Neural cell (in vitro differentiated cells): ENCODE measurements around the gene RCE1. TPM values are rescaled to one million over a fixed set of nuclear protein-coding genes. Genes with fewer than 3 reads are reported as not detected.

Experiments
- H2AFZ ChIP-seq: fragments of 200-600, 300-800 bp; sonication (generic), shearing (Covaris generic); 2 replicates; pipeline ENCODE4 v1.6.0; 2014; ENCODE audit warnings: low read depth, mild to moderate bottlenecking, antibody characterized with exemption, low read length, moderate library complexity
- H3F3A ChIP-seq: fragments of 200-600 bp; shearing (Covaris generic); 2 replicates; pipeline ENCODE4 v1.6.1; 2016; ENCODE audit warnings: mild to moderate bottlenecking, moderate library complexity, mixed read lengths, antibody characterized with exemption, low read length; ENCODE audit not compliant: insufficient read depth, poor library complexity, severe bottlenecking
- H3K27ac ChIP-seq: fragments of 200-600, 300-800 bp; sonication (generic), shearing (Covaris generic); 2 replicates; pipeline ENCODE4 v1.5.1; 2014; ENCODE audit warnings: mild to moderate bottlenecking, low read length, moderate library complexity
- H3K27me3 ChIP-seq: fragments of 300-800, 200-600 bp; sonication (generic), shearing (Covaris generic); 2 replicates; pipeline ENCODE4 v1.6.0; 2014; ENCODE audit warnings: mild to moderate bottlenecking, low read depth, low read length, moderate library complexity; ENCODE audit not compliant: insufficient read depth
- H3K36me3 ChIP-seq: fragments of 300-800, 200-600 bp; sonication (generic), shearing (Covaris generic); 2 replicates; pipeline ENCODE4 v1.5.1; 2014; ENCODE audit warnings: mild to moderate bottlenecking, antibody characterized with exemption, low read length, moderate library complexity; ENCODE audit not compliant: insufficient read depth
- H3K4me2 ChIP-seq: fragments of 300-800, 200-600 bp; sonication (generic), shearing (Covaris generic); 2 replicates; pipeline ENCODE4 v1.6.0; 2014; ENCODE audit warnings: mild to moderate bottlenecking, low read length
- H3K4me3 ChIP-seq: fragments of 300-800, 200-600 bp; sonication (generic), shearing (Covaris generic); 2 replicates; pipeline ENCODE4 v1.5.1; 2014; ENCODE audit warnings: mild to moderate bottlenecking, low read length, moderate library complexity
- H3K79me2 ChIP-seq: fragments of 200-600 bp; shearing (Covaris generic); replicated peaks from 2 replicates; pipeline ENCODE4 v1.6.0; 2014; ENCODE audit warnings: mild to moderate bottlenecking, low read length, moderate library complexity; ENCODE audit not compliant: insufficient read depth
- H3K9ac ChIP-seq: fragments of 300-800, 200-600 bp; sonication (generic), shearing (Covaris generic); 2 replicates; pipeline ENCODE4 v1.6.1; 2016; ENCODE audit warnings: mild to moderate bottlenecking, low read length, mixed read lengths
- H3K9me2 ChIP-seq: fragments of 200-600 bp; shearing (Covaris generic); 2 replicates; pipeline ENCODE4 v1.6.1; 2016; ENCODE audit warnings: mild to moderate bottlenecking, low read length, mixed read lengths; ENCODE audit not compliant: insufficient read depth
- H3K9me3 ChIP-seq: fragments of 200-600, 300-800 bp; sonication (generic), shearing (Covaris generic); 2 replicates; pipeline ENCODE4 v1.6.1; 2016; ENCODE audit warnings: mild to moderate bottlenecking, mixed run types, low read length, moderate library complexity, mixed read lengths
- H4K20me1 ChIP-seq: fragments of 200-600 bp; shearing (Covaris generic); 2 replicates; pipeline ENCODE4 v1.6.1; 2016; ENCODE audit warnings: mild to moderate bottlenecking, mixed run types; ENCODE audit not compliant: insufficient read depth
- CTCF ChIP-seq: fragments of 450-650 bp; IDR thresholded peaks from 2 replicates; pipeline ENCODE4 v1.5.1; 2014; ENCODE audit warnings: antibody characterized with exemption, mild to moderate bottlenecking, moderate library complexity; ENCODE audit not compliant: poor library complexity, severe bottlenecking
- EP300 ChIP-seq: fragments of 450-650 bp; conservative IDR thresholded peaks from 2 replicates; pipeline ENCODE4 v1.6.1; 2014; ENCODE audit warnings: antibody characterized with exemption, mild to moderate bottlenecking, moderate library complexity; ENCODE audit not compliant: poor library complexity, severe bottlenecking
- EZH2 ChIP-seq: fragments of 200-600, 300-800 bp; shearing (Covaris generic), sonication (generic); IDR thresholded peaks from 2 replicates; pipeline ENCODE4 v1.6.1; 2014; ENCODE audit warnings: antibody characterized with exemption, low read length, borderline replicate concordance, mild to moderate bottlenecking; ENCODE audit not compliant: insufficient read depth, poor library complexity, severe bottlenecking
- MXI1 ChIP-seq: fragments of 450-650 bp; conservative IDR thresholded peaks from 2 replicates; pipeline ENCODE4 v1.6.1; 2014; ENCODE audit warnings: antibody characterized with exemption, mild to moderate bottlenecking; ENCODE audit not compliant: poor library complexity, severe bottlenecking
- POLR2AphosphoS5 ChIP-seq: IDR thresholded peaks from 2 replicates; pipeline ENCODE4 v1.6.1; 2012
- RAD21 ChIP-seq: fragments of 450-650 bp; conservative IDR thresholded peaks from 2 replicates; pipeline ENCODE4 v1.6.1; 2014; ENCODE audit warnings: antibody characterized with exemption, mild to moderate bottlenecking, moderate library complexity
- REST ChIP-seq: IDR thresholded peaks from 2 replicates; pipeline ENCODE4 v1.6.1; 2012; ENCODE audit warnings: borderline replicate concordance
- SMC3 ChIP-seq: fragments of 450-650 bp; conservative IDR thresholded peaks from 2 replicates; pipeline ENCODE4 v1.6.1; 2014; ENCODE audit warnings: antibody characterized with exemption, mild to moderate bottlenecking, moderate library complexity; ENCODE audit not compliant: poor library complexity
- TAF1 ChIP-seq: IDR thresholded peaks from 2 replicates; pipeline ENCODE4 v1.6.1; 2012; ENCODE audit warnings: low read depth
- polyA plus RNA-seq: library from polyadenylated mRNA; depleted of rRNA; stranded (reverse); fragments of >200 nt; gene quantifications from 2 replicates; pipeline ENCODE4 v1.2.3, GENCODE V29; 2014

RCE1 gene
- polyA plus RNA-seq, 1 donor from 2014 or later: 50.5 TPM

- TF ChIP-seq CTCF (no peak), MXI1 (no peak), SMC3 (no peak), EZH2 (no peak), TAF1 (no peak), REST (no peak), EP300 (no peak), RAD21 (no peak), POLR2AphosphoS5 (no peak)
- H3K9me2 ChIP-seq: no peaks in the 10 kb centered on the region
- peak overlapping the region; percentile 3 for H3K9ac ChIP-seq
- H2AFZ ChIP-seq: no peak overlapping the region
- no peaks in the 10 kb centered on the region for H4K20me1 ChIP-seq
- H3F3A ChIP-seq: no peaks in the 10 kb centered on the region
- no peak overlapping the region for H3K27ac ChIP-seq
- no peaks in the 10 kb centered on the region for H3K9me3 ChIP-seq
- peaks cover 24% of the 10 kb centered on the region for H3K79me2 ChIP-seq
- no peak overlapping the region for H3K4me3 ChIP-seq
- H3K36me3 ChIP-seq: no peaks in the 10 kb centered on the region
- no peaks in the 10 kb centered on the region for H3K27me3 ChIP-seq
- no peak overlapping the region for H3K4me2 ChIP-seq
Observed at GRCh38 chr11:66840317-66841091, 2.7 kb upstream of the RCE1 start.

GRCh38 chr11:66841861-66842260 is 1.4 kb upstream of the RCE1 start:
- Histone ChIP-seq H3K79me2 (peaks cover 24% of the 10 kb centered on the region), H3K9ac (peak overlapping the region; percentile 88), H3K4me3 (peak overlapping the region; percentile 89), H3K9me2 (no peaks in the 10 kb centered on the region), H4K20me1 (no peaks in the 10 kb centered on the region), H3K36me3 (no peaks in the 10 kb centered on the region), H2AFZ (no peak overlapping the region), H3K27ac (peak overlapping the region; percentile 86), H3K27me3 (no peaks in the 10 kb centered on the region), H3K4me2 (peak overlapping the region; percentile 81), H3K9me3 (no peaks in the 10 kb centered on the region), H3F3A (no peaks in the 10 kb centered on the region)
- no peak for TF ChIP-seq CTCF
- TF ChIP-seq TAF1: no peak
- TF ChIP-seq SMC3: no peak
- TF ChIP-seq RAD21: no peak
- TF ChIP-seq MXI1: no peak
- no peak for TF ChIP-seq EZH2
- no peak for TF ChIP-seq POLR2AphosphoS5
- no peak for TF ChIP-seq EP300
- no peak for TF ChIP-seq REST
